NCI-H82 treated with DMSO at 0.1 percent for 48 hours (cell line): ENCODE results near the gene AP1S1.

Experiments
- DNase-seq: peaks from one replicate; lab custom pipeline; 2025; ENCODE audit not compliant: unreplicated experiment; lab: John Stamatoyannopoulos, UW

AP1S1 gene

GRCh38 chr7:101156277-101156676 lies 2.0 kb downstream of the AP1S1 start:
- DNase-seq = no peak

DNA sequence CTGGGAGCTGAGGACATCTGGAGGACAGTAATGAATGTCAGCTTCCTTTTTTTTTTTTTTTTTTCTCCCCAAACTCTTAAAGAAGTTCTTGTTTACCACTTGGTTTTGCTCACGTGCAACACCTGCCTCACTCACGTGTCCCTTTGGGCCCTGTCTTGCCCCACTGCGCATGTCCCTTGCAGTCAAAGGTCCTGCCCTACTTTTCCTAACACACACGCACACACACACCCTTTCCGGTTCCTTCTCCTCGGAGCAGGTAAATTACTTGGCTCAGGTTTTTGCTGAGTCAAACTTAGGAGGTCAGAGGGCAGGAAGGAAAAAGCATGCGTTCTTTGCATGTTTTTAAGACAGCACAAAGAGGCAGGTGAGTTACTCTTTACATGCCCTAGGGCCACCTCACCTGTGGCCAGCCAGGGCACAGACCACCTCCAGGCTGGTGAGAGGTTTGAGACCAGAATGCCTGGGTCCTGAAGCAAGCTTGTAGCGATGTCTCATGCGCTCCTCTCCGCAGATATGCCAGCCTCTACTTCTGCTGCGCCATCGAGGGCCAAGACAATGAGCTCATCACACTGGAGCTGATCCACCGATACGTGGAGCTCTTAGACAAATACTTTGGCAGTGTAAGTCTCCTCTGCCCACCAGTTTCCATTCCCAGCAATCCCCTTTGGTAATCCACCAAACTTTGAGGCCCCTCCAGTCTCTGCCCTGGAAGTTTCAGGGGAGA lies 2.8 kb downstream of the AP1S1 start:
- DNase-seq = no peak

- no peak for DNase-seq
Measured at GRCh38 chr7:101159696-101160674, 5.7 kb downstream of the AP1S1 start.

DNA sequence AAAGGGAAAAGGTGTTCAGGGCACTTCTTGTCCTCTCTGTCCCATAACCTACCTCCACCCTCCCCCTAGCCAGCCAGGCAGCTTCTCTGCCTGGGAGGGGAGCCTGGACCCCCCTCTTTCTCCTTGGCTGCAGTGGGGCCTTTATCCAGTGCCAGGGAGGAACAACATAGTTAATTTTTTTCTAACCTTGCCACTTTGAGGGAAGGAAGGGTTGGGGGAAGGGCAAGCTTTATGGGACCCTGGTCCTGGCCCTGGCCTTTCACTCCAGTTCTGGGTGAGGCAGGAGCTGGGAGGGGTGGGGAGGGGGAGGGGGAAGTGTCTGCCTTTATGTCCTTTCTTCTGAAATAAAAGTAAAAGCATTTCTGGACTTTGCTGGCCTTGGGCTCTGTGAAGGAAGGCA lies 6.6 kb downstream of the AP1S1 start:
- DNase-seq = no peak

DNA sequence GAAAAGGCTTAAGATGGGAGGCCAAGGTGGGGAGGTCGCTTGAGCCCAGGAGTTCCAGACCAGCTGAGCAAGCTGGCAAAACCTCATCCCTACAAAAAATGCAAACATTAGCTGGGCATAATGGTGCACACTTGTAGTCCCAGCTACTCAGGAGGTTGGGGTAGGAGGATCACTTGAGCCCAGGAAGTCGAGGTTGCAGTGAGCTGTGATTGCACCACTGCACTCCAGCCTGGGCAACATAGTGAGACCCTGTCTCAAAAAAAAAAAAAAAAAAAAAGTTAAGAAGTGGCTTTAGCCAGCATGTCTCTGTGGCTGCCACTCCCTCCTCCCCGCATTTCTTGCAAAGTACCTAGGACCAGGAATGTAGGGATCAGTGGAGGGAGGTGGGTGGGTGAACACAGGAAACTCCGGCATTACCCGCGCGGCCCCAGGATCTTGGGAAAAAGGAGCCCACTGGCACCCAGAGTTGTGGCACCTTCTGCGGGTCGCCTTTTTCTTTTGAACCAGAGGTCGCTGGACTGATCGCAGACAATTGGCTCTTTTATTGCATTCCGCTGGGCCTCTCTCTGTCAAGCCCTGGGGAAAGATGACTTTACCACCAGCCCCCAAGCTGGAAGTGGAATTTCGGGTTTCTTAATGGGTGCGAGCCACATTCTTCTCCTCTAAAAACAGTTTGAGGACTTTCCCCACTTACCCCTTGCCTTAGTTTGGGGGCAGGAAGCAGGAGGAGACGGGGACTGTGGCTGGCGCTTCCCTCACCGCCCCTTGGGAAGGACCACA lies 7.6 kb downstream of the AP1S1 start:
- DNase-seq = no peak

DNA sequence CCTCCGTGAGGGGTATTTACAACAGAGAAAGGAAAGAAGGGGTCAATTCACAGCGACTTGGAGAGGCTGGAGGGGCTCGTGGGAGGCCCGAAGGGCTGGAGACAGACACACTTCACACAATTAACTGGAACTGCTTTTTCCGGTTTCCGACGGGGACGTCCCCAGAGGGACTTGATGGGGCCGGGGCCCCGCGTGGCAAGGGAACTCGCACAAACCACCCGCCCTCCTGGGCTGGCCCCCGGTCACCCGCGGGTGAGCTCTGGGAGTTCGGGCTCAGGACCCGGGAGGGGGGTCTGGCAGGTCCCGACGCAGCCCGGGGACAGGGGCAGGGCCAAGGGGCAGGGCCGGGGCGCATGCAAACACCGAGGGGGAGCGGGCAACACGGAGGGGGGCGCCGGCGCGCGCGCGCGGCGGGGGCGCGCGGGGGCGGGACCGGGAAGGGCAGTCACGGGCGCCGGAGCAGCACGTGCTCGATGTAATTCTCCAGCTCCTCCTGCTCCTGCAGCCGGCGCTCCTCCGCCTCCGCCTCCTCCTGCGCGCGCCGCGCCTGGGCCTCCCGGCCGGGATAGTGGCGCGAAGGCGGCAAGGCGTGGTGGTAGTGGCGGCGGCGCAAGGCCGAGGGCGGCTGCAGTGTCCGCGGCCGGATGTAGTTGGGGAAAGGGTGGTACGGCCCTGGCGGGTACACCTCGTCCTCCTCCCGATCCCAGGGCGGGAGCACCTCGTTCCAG lies 8.4 kb downstream of the AP1S1 start:
- no peak for DNase-seq

- DNase-seq = no peak
Measured at GRCh38 chr7:101163279-101164070, 9.2 kb downstream of the AP1S1 start.

GRCh38 chr7:101164071-101164840 lies 10.0 kb downstream of the AP1S1 start:
- DNase-seq = no peak

GRCh38 chr7:101165075-101165957 lies 11.0 kb downstream of the AP1S1 start, which contains the start of gene VGF:
Gene VGF (minus strand): TSS chr7:101165569. CDS start chr7:101164843, 726 bp downstream.
- peak; percentile 18 for DNase-seq

DNA sequence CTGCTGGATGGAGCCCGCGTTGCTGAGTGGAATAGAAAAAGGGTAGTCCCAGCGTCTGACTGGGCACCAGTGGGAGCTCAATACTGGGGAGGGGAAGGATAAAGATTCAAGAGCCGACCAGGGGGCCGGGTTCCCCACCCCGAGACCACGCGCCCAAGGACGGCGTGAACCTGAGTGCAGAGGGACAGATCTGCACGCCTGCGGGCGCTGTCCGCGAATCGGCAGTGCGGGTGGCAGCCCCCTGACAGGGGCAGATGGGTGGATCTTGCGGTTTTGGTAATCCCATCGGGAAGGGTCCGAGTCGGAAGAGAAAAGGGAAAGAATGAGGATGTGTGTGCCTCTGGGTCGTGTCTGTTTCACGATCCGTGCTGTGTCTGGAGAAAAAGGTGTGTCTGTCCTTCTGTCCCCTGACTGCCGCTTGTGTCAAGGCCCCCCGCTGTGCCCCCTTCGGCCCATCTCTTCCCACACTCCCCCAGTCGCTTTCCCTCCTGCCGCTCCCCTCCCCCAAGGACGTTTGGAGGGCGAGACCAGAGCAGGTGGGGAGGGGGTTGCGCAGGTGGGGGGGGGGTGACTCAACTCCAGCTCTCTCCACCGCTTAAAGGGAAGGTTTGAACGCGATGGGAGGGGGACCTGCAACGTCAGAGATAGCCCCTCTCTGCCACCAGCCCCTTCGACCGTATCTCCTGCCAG lies 11.8 kb downstream of the AP1S1 start:
- DNase-seq = no peak

DNA sequence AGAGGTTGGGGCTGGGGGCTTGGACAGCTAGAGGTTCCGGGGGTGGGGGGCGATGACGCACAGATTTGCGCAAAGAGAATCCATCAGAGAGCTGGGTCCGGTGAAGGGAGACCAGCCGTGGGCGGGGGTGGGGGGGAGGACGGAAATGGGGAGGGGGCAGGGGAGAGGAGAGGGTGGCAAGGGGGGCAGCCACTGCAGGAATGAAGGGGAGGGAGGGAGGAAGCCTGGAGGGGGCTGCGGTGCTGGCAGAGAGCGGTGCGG lies 12.3 kb downstream of the AP1S1 start:
- no peak for DNase-seq

DNA sequence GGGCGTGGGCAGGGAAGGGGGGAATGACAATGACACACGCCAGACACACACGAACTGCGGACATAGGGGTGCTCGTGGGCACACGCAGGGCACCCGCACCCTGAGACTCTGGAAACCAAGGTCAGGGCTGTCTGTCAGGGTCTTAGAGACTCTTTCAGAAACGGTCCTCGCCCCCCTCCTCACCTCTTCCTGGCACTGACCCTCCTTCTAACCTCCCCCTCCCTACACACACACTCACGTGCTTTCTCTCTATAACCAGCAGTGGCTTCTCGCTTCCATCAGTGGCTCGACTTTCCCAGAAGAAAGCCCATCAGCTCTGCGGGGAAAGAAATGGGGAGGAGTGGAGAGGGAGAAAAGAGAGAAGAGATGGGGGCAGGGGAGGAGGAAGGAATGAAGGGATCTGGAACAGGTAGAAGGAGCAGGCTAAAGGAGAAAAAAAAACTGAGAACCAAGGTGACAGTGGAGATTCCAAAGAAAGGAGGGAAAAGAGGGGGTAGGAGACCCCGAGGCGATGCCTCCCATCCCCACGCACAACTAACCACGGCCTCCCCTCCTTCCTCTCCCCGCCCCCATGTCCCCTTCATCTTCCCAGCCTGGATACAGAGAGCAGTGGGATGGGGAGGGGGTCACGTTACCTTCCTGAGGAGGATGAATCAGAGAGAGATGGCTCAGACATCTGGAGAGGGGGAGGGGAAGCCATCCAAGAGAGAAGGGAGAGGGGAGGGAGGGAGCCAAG lies 12.8 kb downstream of the AP1S1 start:
- DNase-seq = peak; percentile 59

GRCh38 chr7:101167645-101168411 lies 13.6 kb downstream of the AP1S1 start:
- no peak for DNase-seq

- no peak for DNase-seq
Measured at GRCh38 chr7:101168412-101169049, 14.3 kb downstream of the AP1S1 start.

GRCh38 chr7:101169110-101169837 lies 15.0 kb downstream of the AP1S1 start:
- no peak for DNase-seq
